Suppressor macrophage treated with lipopolysaccharide for 4 hours (primary cell): ENCODE results near the gene PIBF1.

Experiments
- DNase-seq: peaks from one replicate; pipeline ENCODE4 v3.0.0-alpha.2; 2020

Gene PIBF1

GRCh38 chr13:73062468-73062867, 280.5 kb downstream of the PIBF1 start:
- DNase-seq: no peak

GRCh38 chr13:73063166-73063565, 281.2 kb downstream of the PIBF1 start:
- DNase-seq: no peak

- no peak for DNase-seq
Observed at GRCh38 chr13:73065036-73065435, 283.1 kb downstream of the PIBF1 start.

DNA sequence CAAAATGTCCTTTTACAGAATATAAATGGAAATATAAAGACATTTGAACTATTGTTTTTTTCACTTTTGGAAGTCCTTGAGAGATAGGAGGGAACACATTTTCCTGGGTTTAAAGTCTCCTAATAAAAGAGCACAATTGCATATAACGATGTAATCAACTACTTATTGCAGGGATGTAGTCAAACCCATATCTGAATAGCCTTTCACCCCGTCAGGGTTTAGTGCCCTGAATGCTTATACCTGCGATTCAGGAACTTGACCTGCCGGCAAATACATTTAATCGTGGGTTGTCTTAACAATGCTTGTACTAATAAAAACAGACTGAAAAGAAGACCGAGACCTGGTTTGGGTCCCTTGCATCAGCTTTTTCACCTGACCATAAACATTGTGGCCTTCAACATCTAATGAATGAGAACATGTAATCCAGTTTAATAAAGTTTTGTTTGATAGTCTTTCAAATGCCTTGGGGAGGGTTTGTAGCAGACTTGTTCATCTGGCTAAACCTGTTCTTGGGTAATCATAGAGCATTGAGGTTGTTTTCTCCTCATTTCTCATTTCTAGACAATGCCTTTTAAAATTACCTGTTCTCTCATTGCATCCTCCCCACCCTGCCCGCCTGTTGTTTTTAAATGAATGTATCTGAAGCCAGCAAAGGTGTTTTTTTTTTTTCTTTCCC, 283.9 kb downstream of the PIBF1 start:
- no peak for DNase-seq
